ENCODE results near the gene VAV1. TPM values are rescaled to one million over a fixed set of nuclear protein-coding genes. Genes with fewer than 3 reads are reported as not detected.

VAV1 gene
- total RNA-seq, 1 donor from 2014 or later = 36.2 TPM

DNA sequence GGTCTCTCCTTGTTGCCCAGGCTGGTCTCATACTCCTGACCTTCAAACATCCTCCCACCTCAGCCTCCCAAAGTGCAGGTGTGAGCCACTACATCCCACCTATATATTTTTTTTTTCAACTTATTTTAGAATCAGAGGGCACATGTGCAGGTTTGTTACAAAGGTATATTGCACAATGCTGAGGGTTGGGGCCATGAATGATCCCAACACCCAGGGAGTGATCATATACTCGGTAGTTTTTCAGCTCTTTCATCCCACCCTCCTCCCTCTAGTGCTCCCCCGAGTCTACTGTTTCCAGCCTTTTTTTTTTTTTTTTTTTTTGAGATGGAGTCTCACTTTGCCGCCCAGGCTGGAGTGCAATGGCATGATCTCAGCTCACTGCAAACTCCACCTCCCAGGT is 76.5 kb downstream of the VAV1 start:
- no peak for DNase-seq
- TF ChIP-seq, protein P1, sequence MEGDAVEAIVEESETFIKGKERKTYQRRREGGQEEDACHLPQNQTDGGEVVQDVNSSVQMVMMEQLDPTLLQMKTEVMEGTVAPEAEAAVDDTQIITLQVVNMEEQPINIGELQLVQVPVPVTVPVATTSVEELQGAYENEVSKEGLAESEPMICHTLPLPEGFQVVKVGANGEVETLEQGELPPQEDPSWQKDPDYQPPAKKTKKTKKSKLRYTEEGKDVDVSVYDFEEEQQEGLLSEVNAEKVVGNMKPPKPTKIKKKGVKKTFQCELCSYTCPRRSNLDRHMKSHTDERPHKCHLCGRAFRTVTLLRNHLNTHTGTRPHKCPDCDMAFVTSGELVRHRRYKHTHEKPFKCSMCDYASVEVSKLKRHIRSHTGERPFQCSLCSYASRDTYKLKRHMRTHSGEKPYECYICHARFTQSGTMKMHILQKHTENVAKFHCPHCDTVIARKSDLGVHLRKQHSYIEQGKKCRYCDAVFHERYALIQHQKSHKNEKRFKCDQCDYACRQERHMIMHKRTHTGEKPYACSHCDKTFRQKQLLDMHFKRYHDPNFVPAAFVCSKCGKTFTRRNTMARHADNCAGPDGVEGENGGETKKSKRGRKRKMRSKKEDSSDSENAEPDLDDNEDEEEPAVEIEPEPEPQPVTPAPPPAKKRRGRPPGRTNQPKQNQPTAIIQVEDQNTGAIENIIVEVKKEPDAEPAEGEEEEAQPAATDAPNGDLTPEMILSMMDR (IDR thresholded peaks at IDR 0.05) = no peak
- Histone ChIP-seq H3K27ac (no peak overlapping the region), H3K9me3 (no peaks in the 10 kb centered on the region), H3K4me3 (no peak overlapping the region), H3K36me3 (peaks cover 8% of the 10 kb centered on the region), H3K27me3 (ENCODE audit: low read depth) (no peaks in the 10 kb centered on the region), H3K4me1 (no peaks in the 10 kb centered on the region)
- no peak for ATAC-seq
- intact Hi-C loops (cut with DNase I) = no loop called here

DNA sequence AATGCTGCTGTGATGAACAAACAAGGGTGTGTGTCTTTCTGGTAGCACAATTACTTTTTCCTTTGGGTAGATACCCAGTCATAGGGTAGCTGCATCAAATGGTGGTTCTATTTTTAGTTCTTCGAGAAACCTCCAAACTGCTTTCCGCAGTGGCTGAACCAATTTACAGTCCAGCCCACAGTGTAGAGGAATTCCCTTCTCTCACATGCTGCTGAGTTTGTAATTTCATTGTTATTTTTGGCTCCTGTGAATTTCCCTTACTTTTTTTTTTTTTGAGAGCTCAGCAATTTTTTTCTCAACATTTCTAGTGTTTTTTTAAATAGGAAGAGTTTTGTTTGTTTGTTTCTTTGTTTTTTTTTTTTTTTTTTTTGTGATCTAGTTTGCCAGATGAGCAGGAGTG is 77.4 kb downstream of the VAV1 start:
- Histone ChIP-seq H3K9me3 (no peaks in the 10 kb centered on the region), H3K4me3 (no peak overlapping the region), H3K4me1 (no peaks in the 10 kb centered on the region), H3K27ac (no peak overlapping the region), H3K27me3 (ENCODE audit: low read depth) (no peaks in the 10 kb centered on the region), H3K36me3 (peaks cover 12% of the 10 kb centered on the region)
- DNase-seq (no peak), ATAC-seq (no peak)
- TF ChIP-seq, protein P1 (IDR thresholded peaks at IDR 0.05) = no peak
- intact Hi-C loops (cut with DNase I) = no loop called here

DNA sequence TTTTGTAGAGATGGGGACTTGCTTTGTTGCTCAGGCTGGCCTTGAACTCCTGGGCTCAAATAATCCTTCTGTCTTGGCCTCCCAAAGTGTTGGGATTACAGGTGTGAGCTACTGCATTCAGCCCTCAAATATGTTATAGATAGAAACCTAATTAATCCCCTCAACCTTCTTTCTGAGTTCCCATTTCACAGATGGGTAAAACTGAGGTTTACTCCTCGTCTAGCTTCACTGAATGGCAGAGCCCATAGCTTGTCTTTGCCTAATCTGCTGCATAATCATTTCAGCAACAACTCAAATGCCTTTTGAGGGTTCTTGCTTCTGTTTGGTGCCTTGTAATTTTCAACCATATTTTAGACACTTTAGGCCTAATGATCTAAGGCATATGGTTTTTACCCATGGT is 78.9 kb downstream of the VAV1 start:
- Histone ChIP-seq H3K27ac (no peak overlapping the region), H3K4me1 (no peaks in the 10 kb centered on the region), H3K4me3 (no peak overlapping the region), H3K36me3 (peaks cover 13% of the 10 kb centered on the region), H3K9me3 (no peaks in the 10 kb centered on the region), H3K27me3 (ENCODE audit: low read depth) (no peaks in the 10 kb centered on the region)
- TF ChIP-seq, protein P1 (IDR thresholded peaks at IDR 0.05) = no peak
- intact Hi-C loops (cut with DNase I) = no loop called here
- ATAC-seq (no peak), DNase-seq (no peak)

DNA sequence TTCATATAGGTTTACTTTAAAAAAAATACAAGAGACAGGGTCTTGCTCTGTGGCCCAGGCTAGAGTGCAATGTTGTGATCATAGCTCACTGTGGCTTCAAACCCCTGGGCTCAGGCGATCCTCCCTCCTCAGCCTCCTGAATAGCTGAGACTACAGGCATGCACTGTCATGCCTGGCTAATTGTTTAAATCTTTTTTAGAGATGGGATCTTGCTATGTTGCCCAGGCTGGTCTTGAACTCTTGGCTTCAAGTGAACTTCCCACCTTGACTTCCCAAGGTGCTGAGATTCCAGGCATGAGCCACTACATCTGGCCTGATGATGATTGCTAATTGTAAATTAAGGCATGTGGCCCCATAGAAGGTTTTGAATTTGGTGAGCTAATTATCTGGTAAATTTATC is 79.5 kb downstream of the VAV1 start:
- no peaks in the 10 kb centered on the region for H3K4me1 ChIP-seq
- no peaks in the 10 kb centered on the region for H3K27me3 ChIP-seq (ENCODE audit: low read depth)
- intact Hi-C loops (cut with DNase I) = no loop called here
- no peak overlapping the region for H3K4me3 ChIP-seq
- ATAC-seq (no peak), DNase-seq (no peak)
- peaks cover 13% of the 10 kb centered on the region for H3K36me3 ChIP-seq
- H3K27ac ChIP-seq = no peak overlapping the region
- TF ChIP-seq, protein P1 (IDR thresholded peaks at IDR 0.05) = no peak
- H3K9me3 ChIP-seq = no peaks in the 10 kb centered on the region

DNA sequence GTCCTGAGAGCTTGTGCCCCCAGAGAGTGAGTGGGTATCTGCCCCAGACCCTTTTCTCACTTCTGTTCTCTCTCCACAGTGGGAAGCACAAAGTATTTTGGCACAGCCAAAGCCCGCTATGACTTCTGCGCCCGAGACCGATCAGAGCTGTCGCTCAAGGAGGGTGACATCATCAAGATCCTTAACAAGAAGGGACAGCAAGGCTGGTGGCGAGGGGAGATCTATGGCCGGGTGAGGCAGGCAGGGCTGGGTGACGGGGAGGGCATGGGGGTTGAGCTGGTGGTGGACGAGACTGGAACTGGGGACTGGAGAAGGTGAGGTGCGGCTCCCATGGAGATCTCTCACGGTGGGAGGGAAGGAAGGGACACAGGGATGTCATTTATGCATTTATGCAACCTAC is 81.4 kb downstream of the VAV1 start:
- Histone ChIP-seq H3K9me3 (no peaks in the 10 kb centered on the region), H3K27ac (no peak overlapping the region), H3K27me3 (ENCODE audit: low read depth) (no peaks in the 10 kb centered on the region), H3K36me3 (peaks cover 10% of the 10 kb centered on the region), H3K4me3 (no peak overlapping the region), H3K4me1 (no peaks in the 10 kb centered on the region)
- no peak for DNase-seq
- no peak for ATAC-seq
- intact Hi-C loops (cut with DNase I) = no loop called here
- TF ChIP-seq, protein P1 (IDR thresholded peaks at IDR 0.05) = no peak

DNA sequence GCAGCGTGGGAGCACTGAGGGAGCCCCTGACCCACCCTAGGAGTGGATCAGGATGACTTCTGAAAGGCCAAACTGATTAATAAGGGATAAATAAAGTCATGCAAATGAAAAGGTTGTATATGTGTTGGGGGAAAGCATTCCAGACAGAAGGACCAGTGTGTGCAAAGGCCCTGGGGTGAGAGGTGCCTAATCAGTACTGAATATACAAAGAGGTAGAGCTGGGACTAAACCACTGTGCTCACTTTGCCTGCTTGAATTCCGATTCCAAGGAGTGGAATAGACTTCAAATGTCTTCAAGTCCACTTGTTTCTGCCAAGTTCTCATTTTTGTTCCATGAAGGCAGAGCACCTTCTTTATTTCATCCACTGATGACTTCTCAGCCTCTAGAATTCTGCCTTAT is 82.2 kb downstream of the VAV1 start:
- H3K27me3 ChIP-seq (ENCODE audit: low read depth) = no peaks in the 10 kb centered on the region
- ATAC-seq = no peak
- peaks cover 10% of the 10 kb centered on the region for H3K36me3 ChIP-seq
- DNase-seq = no peak
- TF ChIP-seq, protein P1 (IDR thresholded peaks at IDR 0.05) = no peak
- intact Hi-C loops (cut with DNase I) = no loop called here
- H3K9me3 ChIP-seq = no peaks in the 10 kb centered on the region
- H3K4me3 ChIP-seq = no peak overlapping the region
- no peaks in the 10 kb centered on the region for H3K4me1 ChIP-seq
- no peak overlapping the region for H3K27ac ChIP-seq

All from lower lobe of right lung (tissue), 2 donors.